ENCODE measurements around the gene ZBTB38. TPM values are rescaled to one million over a fixed set of nuclear protein-coding genes. Genes with fewer than 3 reads are reported as not detected.

The ZBTB38 gene
- total and polyA plus RNA-seq, 2 of the 13 experiments (the other 11 are each of a cell fraction or from before 2014, with no cell fraction given), result 26.8 to 51.7 TPM

DNA sequence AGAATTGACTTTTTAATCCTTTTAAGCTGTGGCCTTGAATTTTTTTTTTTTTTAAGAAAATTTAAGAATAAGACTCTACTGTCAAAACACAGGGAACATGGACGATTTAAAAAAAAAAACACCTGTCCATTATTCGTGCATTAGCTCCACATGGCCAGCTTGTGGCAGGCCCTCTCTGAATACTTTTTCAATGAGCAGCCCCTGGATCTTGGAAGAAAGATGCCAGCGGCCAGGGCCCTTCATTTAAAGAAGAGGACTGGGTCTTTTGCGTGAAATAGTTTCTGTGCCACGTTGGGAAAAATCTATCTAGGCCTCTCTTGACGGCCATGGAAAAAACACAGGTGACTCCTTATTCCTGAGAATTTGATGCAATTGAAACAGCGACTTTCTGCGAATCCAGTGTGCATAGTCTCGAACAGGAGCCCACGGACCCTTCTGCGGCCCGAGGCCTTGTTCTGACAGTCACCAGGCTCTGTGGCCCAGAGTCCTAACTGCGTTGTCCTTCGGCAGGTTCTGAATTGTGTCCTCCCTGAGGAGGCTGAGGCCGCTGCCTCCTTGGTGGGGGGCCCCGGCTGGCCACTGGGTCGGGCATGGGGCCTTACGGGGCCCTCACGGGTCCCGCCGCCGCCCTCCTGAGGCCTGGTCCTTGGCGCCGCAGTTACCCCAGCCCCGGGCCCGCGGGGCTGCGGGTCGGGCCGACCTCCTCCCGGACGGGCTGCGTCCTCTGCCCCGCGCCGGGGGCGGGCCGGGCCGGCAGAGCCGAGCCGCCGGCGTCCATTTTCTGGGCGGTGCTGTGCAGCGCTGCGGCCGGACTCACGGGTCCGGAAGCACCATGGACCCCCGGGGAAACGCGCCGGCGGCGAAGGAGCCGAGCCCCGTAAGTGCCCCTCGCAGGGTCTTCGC is 33.5 kb downstream of the ZBTB38 start (continued):
- TF ChIP-seq, protein P1, sequence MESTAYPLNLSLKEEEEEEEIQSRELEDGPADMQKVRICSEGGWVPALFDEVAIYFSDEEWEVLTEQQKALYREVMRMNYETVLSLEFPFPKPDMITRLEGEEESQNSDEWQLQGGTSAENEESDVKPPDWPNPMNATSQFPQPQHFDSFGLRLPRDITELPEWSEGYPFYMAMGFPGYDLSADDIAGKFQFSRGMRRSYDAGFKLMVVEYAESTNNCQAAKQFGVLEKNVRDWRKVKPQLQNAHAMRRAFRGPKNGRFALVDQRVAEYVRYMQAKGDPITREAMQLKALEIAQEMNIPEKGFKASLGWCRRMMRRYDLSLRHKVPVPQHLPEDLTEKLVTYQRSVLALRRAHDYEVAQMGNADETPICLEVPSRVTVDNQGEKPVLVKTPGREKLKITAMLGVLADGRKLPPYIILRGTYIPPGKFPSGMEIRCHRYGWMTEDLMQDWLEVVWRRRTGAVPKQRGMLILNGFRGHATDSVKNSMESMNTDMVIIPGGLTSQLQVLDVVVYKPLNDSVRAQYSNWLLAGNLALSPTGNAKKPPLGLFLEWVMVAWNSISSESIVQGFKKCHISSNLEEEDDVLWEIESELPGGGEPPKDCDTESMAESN (CRISPR knock-in tag; conservative IDR thresholded peaks at IDR 0.05), result no peak
- TF ChIP-seq ZNF768 (CRISPR knock-in tag; IDR thresholded peaks at IDR 0.05) (peak; percentile 34; the same call in 1 of the 2 replicates), ZHX1 (CRISPR knock-in tag; IDR thresholded peaks at IDR 0.05; ENCODE audit: low read depth) (no peak), TAF1 (CRISPR knock-in tag; IDR thresholded peaks at IDR 0.05) (peak; percentile 36; the same call in 1 of the 2 replicates), ZNF326 (CRISPR knock-in tag; IDR thresholded peaks at IDR 0.05; ENCODE audit: borderline replicate concordance) (no peak), AGO2 (optimal IDR thresholded peaks at IDR 0.05; ENCODE audit: low read depth, low read length) (peak; percentile 95), ZSCAN20 (CRISPR knock-in tag; IDR thresholded peaks at IDR 0.05; ENCODE audit: borderline replicate concordance) (peak; percentile 68; the same call in 1 of the 2 replicates), AHR (CRISPR knock-in tag; IDR thresholded peaks at IDR 0.05) (no peak), MAZ (IDR thresholded peaks at IDR 0.05; ENCODE audit: borderline replicate concordance, low read depth, low read length) (no peak), MAZ (CRISPR knock-in tag; IDR thresholded peaks at IDR 0.05; ENCODE audit: low read depth) (0 out of 2 replicates have a peak, but pooled peaks have one; percentile 44), YEATS4 (CRISPR knock-in tag; IDR thresholded peaks at IDR 0.05; ENCODE audit: borderline replicate concordance) (peak; percentile 52), ZFP90 (CRISPR knock-in tag; IDR thresholded peaks at IDR 0.05; ENCODE audit: borderline replicate concordance) (no peak; the same call in 1 of the 2 replicates), ZNF552 (CRISPR knock-in tag; IDR thresholded peaks at IDR 0.05; ENCODE audit: borderline replicate concordance) (no peak), ZSCAN29 (CRISPR knock-in tag; conservative IDR thresholded peaks at IDR 0.05) (0 out of 2 replicates have a peak, but pooled peaks have one; percentile 57), ZNF335 (CRISPR knock-in tag; IDR thresholded peaks at IDR 0.05) (no peak), ZNF556 (CRISPR knock-in tag; IDR thresholded peaks at IDR 0.05; ENCODE audit: borderline replicate concordance) (peak; percentile 68; the same call in 1 of the 2 replicates), ZBTB3 (CRISPR knock-in tag; IDR thresholded peaks at IDR 0.05; ENCODE audit: borderline replicate concordance, low read depth) (0 out of 2 replicates have a peak, but pooled peaks have one; percentile 37)
- TF ChIP-seq, protein P2, sequence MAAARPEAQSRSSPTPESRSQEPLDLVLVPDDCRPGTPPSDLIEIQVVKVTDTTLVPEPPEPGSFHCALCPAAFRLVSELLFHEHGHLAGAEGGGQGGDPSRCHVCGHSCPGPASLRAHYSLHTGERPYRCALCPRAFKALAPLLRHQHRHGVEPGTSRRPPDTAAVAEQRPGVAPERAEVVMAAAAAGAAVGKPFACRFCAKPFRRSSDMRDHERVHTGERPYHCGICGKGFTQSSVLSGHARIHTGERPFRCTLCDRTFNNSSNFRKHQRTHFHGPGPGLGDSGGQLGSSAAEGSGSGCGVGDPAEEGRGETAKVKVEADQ (CRISPR knock-in tag; IDR thresholded peaks at IDR 0.05; ENCODE audit: borderline replicate concordance), result no peak
- TF ChIP-seq, protein P3, sequence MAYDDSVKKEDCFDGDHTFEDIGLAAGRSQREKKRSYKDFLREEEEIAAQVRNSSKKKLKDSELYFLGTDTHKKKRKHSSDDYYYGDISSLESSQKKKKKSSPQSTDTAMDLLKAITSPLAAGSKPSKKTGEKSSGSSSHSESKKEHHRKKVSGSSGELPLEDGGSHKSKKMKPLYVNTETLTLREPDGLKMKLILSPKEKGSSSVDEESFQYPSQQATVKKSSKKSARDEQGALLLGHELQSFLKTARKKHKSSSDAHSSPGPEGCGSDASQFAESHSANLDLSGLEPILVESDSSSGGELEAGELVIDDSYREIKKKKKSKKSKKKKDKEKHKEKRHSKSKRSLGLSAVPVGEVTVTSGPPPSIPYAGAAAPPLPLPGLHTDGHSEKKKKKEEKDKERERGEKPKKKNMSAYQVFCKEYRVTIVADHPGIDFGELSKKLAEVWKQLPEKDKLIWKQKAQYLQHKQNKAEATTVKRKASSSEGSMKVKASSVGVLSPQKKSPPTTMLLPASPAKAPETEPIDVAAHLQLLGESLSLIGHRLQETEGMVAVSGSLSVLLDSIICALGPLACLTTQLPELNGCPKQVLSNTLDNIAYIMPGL (CRISPR knock-in tag; IDR thresholded peaks at IDR 0.05; ENCODE audit: borderline replicate concordance in 1 of 2, low read depth in 1 of 2), result peak; percentile 4 to 45; a peak in 1 of 4 replicates

All from HepG2 (cell line).